Endothelial cell of coronary artery (primary cell): ENCODE results near the gene UGT3A2. TPM values are rescaled to one million over a fixed set of nuclear protein-coding genes. Genes with fewer than 3 reads are reported as not detected.

Source experiments
- total RNA-seq: library from RNA; depleted of rRNA; stranded (reverse); fragments of >200 nt; gene quantifications from 2 replicates; pipeline ENCODE4 v1.2.3, GENCODE V29; 2014

Gene UGT3A2, protein sequence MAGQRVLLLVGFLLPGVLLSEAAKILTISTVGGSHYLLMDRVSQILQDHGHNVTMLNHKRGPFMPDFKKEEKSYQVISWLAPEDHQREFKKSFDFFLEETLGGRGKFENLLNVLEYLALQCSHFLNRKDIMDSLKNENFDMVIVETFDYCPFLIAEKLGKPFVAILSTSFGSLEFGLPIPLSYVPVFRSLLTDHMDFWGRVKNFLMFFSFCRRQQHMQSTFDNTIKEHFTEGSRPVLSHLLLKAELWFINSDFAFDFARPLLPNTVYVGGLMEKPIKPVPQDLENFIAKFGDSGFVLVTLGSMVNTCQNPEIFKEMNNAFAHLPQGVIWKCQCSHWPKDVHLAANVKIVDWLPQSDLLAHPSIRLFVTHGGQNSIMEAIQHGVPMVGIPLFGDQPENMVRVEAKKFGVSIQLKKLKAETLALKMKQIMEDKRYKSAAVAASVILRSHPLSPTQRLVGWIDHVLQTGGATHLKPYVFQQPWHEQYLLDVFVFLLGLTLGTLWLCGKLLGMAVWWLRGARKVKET
- total RNA-seq, result not detected in 2 replicates

DNA sequence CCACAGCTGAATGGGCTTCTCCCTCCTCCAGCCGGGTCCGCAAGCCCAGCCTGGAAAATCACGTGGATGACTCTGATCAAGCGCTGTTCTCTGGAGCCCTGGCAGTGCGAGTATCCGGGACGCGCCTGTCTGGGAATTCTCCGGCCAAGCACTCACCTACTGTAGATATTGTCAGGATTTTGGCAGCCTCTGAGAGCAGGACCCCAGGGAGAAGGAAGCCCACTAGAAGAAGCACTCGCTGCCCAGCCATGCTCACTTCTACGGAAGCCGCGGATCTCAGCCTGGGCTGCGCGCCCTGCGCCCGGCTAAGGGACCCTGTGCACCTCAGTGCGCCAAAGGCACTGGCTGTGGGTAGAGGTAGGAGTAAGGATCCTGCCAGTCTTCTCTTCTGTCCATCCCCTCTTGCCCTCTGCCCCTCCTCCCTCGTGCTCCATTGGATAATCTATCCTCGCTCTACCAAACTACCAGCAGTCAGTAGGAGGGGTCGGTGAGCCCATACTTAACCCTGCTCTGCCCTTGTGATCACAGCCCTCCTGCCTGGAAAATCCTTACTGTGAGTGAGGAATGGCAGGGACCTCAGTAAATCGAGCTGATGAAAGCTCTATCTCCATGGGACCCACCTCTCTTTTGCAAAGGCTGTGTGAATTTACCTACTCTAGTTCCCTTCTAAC lies at the start of gene UGT3A2:
UGT3A2 (minus strand) TSS at position 343 of the 671 bp plus-strand sequence; CDS start at position 250, 93 bp downstream.

GRCh38 chr5:35990941-35991611 lies 75.6 kb downstream of the UGT3A2 start, which contains the start of gene UGT3A1:
UGT3A1 (minus strand) TSS chr5:35991390; CDS start chr5:35991240, 150 bp downstream.

Other genes with a start within 250 kb of the UGT3A2 start
- gene IL7R, start 210.0 kb downstream of the UGT3A2 start, total RNA-seq, result 1.6 and 3.2 TPM in 2 replicates
- gene CAPSL, start 128.3 kb downstream of the UGT3A2 start, total RNA-seq, result not detected in 2 replicates
- gene UGT3A1, start 75.5 kb downstream of the UGT3A2 start, total RNA-seq, result not detected in 2 replicates
- 6.9 and 15.3 TPM in 2 replicates for gene LMBRD2, start 85.0 kb upstream of the UGT3A2 start, total RNA-seq
- 14.3 and 19.6 TPM in 2 replicates for gene SKP2, start 85.2 kb upstream of the UGT3A2 start, total RNA-seq
- 13.9 and 15.9 TPM in 2 replicates for gene NADK2, start 175.0 kb upstream of the UGT3A2 start, total RNA-seq
- not detected in 2 replicates for gene RANBP3L, start 235.0 kb upstream of the UGT3A2 start, total RNA-seq